ENCODE data around the gene IGFBP3.

- TF ChIP-seq, protein P1, sequence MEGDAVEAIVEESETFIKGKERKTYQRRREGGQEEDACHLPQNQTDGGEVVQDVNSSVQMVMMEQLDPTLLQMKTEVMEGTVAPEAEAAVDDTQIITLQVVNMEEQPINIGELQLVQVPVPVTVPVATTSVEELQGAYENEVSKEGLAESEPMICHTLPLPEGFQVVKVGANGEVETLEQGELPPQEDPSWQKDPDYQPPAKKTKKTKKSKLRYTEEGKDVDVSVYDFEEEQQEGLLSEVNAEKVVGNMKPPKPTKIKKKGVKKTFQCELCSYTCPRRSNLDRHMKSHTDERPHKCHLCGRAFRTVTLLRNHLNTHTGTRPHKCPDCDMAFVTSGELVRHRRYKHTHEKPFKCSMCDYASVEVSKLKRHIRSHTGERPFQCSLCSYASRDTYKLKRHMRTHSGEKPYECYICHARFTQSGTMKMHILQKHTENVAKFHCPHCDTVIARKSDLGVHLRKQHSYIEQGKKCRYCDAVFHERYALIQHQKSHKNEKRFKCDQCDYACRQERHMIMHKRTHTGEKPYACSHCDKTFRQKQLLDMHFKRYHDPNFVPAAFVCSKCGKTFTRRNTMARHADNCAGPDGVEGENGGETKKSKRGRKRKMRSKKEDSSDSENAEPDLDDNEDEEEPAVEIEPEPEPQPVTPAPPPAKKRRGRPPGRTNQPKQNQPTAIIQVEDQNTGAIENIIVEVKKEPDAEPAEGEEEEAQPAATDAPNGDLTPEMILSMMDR (IDR thresholded peaks at IDR 0.05): no peak
- TF ChIP-seq POLR2A (IDR thresholded peaks at IDR 0.05): no peak
These were observed 16.8 kb upstream of the IGFBP3 start for GRCh38 chr7:45937862-45938261.

All from lower leg skin (tissue), 3 donors.